Caki2 (cell line): ENCODE measurements around the gene OIT3. TPM values are rescaled to one million over a fixed set of nuclear protein-coding genes. Genes with fewer than 3 reads are reported as not detected.
"Not testable (repeated sequence)": the region's sequence is repeated elsewhere in the genome, so short reads cannot be mapped to it uniquely, and the experiment has no call there.

Source experiments
- DNase-seq: peaks from one replicate; pipeline ENCODE4 v3.0.0-alpha.2; 2015; ENCODE audit warnings: low read depth
- in situ Hi-C: cut with HindIII; loops from 2 replicates; pipeline ENCODE4 v1.10.0; 2016; ENCODE audit warnings: low sequenced_read_pairs, low pct_unique_long_range_greater_than_20kb, mixed read lengths
- total RNA-seq: library from RNA; depleted of rRNA; stranded (reverse); fragments of >200 nt; shearing (Covaris generic); gene quantifications from 2 replicates; pipeline ENCODE4 v1.2.3, GENCODE V29; 2014; ENCODE audit warnings: low replicate concordance

The OIT3 gene
- total RNA-seq, 1 experiment from 2014 or later, result not detected

DNA sequence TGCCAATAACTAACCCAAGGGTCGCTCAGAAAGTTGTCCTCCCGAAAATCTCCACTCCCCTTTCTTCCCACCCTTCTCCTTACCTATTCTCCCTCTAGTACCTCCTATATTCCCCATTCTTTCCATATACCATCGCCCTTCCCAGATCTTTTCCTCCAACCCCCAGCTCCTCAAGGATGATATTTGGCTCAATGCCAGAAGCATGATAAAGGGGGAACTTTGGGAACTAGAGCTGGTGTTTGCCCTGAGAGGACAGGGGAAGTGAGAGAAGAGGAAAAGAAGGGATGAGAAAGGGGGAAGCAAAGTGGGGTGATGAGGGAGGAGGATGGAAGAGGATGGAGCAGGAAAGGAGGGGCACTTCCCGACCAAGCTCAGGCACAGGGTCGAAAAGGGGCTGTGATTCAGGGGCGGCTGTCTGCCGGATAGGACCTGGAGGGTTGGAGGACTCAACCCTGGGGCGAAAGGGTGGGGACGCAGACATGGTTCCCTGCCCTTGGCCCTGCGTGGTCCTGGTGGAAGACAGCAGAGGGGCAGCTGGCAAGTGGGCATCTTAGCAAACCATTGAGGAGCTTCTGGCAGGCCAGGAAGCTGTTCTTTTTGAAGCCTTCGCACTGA lies 1.8 kb downstream of the OIT3 start:
- DNase-seq, result no peak
- in situ Hi-C loops, result no loop called here

- in situ Hi-C loops, result no loop called here
Measured at GRCh38 chr10:72898616-72899015, 5.1 kb downstream of the OIT3 start.

DNA sequence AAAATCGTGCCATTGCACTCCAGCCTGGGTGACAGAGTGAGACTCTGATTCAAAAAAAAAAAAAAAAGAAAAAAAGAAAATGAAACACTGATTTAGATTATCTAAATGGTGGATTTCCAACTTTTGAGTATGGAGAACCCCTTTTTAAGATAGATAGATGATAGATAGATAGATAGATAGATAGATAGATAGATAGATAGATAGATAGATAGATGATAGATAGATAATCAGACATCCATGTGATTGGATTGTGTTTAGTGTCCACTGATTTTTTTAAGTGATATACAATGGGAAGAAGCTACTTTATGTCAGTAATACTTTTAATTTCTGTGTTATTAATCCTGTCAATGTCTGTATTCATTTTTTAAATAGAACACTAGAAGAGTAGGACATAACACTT lies 6.0 kb downstream of the OIT3 start:
- DNase-seq, result no peak
- in situ Hi-C loops, result no loop called here

More at GRCh38 chr10:72898616-72899015, 5.1 kb downstream of the OIT3 start:
- no peak for DNase-seq

DNA sequence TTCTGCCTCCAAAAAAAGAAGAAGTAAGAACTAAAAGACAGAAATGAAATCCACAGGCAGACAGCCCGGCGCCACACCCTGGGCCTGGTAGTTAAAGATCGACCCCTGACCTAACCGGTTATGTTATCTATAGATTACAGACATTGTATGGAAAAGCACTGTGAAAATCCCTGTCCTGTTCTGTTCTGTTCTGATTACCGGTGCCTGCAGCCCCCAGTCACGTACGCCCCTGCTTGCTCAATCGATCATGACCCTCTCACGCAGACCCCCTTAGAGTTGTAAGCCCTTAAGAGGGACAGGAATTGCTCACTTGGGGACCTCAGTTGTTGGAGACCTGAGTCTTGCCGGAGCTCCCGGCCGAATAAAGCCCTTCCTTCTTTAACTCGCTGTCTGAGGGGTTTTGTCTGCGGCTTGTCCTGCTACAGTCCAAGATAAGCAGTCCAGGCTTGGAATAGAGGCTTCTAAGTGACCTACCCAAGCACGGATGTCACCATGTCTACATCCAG lies 10.5 kb downstream of the OIT3 start:
- DNase-seq, in situ Hi-C loops: not testable (repeated sequence)

DNA sequence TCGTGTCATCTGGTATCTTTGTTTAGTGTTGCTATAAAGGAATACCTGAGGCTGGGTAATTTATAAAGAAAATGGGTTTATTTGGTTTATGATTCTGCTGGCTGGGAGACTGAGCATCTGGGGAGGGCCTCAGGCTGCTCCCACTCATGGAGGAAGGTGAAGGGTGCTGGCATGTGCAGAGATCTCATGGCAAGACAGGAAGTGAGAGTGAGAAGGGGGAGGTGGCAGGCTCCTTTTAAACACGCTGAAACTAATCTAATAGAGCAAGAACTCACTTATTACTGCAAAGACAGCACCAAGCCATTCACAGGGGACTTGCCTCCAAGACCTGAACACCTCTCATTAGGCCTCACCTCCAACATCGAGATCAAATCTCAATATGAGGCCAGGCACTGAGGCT lies 11.3 kb downstream of the OIT3 start:
- in situ Hi-C loops, result no loop called here

GRCh38 chr10:72906446-72906845 lies 12.9 kb downstream of the OIT3 start:
- DNase-seq, result no peak
- in situ Hi-C loops, result no loop called here

More for the DNA sequence above, 11.3 kb downstream of the OIT3 start:
- DNase-seq, result no peak

- in situ Hi-C loops, result no loop called here
- no peak for DNase-seq
Measured at GRCh38 chr10:72910705-72911104, 17.2 kb downstream of the OIT3 start.

- in situ Hi-C loops, result no loop called here
- no peak for DNase-seq
Measured at GRCh38 chr10:72911758-72912157, 18.2 kb downstream of the OIT3 start.

GRCh38 chr10:72912736-72913135 lies 19.2 kb downstream of the OIT3 start:
- DNase-seq, result no peak
- in situ Hi-C loops, result no loop called here

GRCh38 chr10:72913287-72913686 lies 19.7 kb downstream of the OIT3 start:
- no peak for DNase-seq
- in situ Hi-C loops, result no loop called here

GRCh38 chr10:72917201-72917600 lies 23.7 kb downstream of the OIT3 start:
- in situ Hi-C loops, DNase-seq: not testable (repeated sequence)

GRCh38 chr10:72917803-72918332 lies 24.3 kb downstream of the OIT3 start:
- DNase-seq, in situ Hi-C loops: not testable (repeated sequence)

DNA sequence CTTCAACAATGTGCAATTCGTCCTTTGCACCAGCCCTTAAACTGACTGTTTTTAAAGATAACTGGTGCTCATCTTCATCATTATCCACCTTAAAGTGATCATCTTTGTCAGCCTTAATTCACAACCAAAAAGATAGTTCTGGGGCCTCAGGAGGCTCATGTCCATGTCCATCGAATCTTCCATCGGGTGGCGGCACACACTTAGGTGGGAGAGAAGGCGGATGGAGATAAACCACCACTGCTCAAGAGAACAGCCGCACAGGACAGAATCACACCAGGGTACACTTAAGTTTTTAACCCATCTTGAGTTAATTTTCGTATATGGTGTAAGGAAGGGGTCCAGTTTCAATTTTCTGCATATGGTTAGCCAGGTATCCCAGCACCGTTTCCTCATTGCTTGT lies 24.8 kb downstream of the OIT3 start:
- no peak for DNase-seq
- in situ Hi-C loops, result no loop called here

- DNase-seq, in situ Hi-C loops: not testable (repeated sequence)
Measured at GRCh38 chr10:72921147-72921683, 27.7 kb downstream of the OIT3 start.

- no peak for DNase-seq
- in situ Hi-C loops, result no loop called here
Measured at GRCh38 chr10:72924351-72924750, 30.8 kb downstream of the OIT3 start.

GRCh38 chr10:72925951-72926465 lies 32.5 kb downstream of the OIT3 start:
- no peak for DNase-seq
- in situ Hi-C loops, result no loop called here

- no peak for DNase-seq
- in situ Hi-C loops, result no loop called here
Measured at GRCh38 chr10:72927485-72927884, 33.9 kb downstream of the OIT3 start.

- no peak for DNase-seq
- in situ Hi-C loops, result no loop called here
Measured at GRCh38 chr10:72928798-72929197, 35.3 kb downstream of the OIT3 start.

- no peak for DNase-seq
Measured at GRCh38 chr10:72930276-72930675, 36.7 kb downstream of the OIT3 start.

More at GRCh38 chr10:72930276-72930675, 36.7 kb downstream of the OIT3 start:
- in situ Hi-C loops, result no loop called here
